WTC11 (cell line): ENCODE measurements around the gene DHX9.

ENCODE experiments used
- CTCF ChIP-seq: fragments of 200-600 bp; IDR thresholded peaks from 2 replicates; pipeline ENCODE4 v1.8.0; 2022; ENCODE audit warnings: antibody characterized with exemption
- IRF1 ChIP-seq: sonication (generic); formaldehyde crosslinking; IDR thresholded peaks from 2 replicates; pipeline ENCODE4 v1.8.0; 2023; ENCODE audit warnings: missing genetic modification reagents
- MLX ChIP-seq: sonication (generic); formaldehyde crosslinking; IDR thresholded peaks from 2 replicates; pipeline ENCODE4 v1.8.1; 2023; ENCODE audit warnings: mild to moderate bottlenecking, missing genetic modification reagents, moderate library complexity
- TCF7 ChIP-seq: sonication (generic); formaldehyde crosslinking; IDR thresholded peaks from 2 replicates; pipeline ENCODE4 v1.8.0; 2022; ENCODE audit warnings: mild to moderate bottlenecking, low read depth, missing genetic modification reagents, moderate library complexity
- USF1 ChIP-seq: sonication (generic); formaldehyde crosslinking; IDR thresholded peaks from 2 replicates; pipeline ENCODE4 v1.8.0; 2022; ENCODE audit warnings: mild to moderate bottlenecking, missing genetic modification reagents
- USF2 ChIP-seq: sonication (generic); formaldehyde crosslinking; IDR thresholded peaks from 2 replicates; pipeline ENCODE4 v1.8.1; 2023; ENCODE audit warnings: mild to moderate bottlenecking, missing genetic modification reagents, moderate library complexity
- ZNF138 ChIP-seq: sonication (generic); formaldehyde crosslinking; conservative IDR thresholded peaks from 2 replicates; pipeline ENCODE4 v1.8.1; 2022; ENCODE audit warnings: mild to moderate bottlenecking, moderate library complexity, missing genetic modification reagents
- TF ChIP-seq, protein P1 (sequence below): sonication (generic); formaldehyde crosslinking; IDR thresholded peaks from 2 replicates; pipeline ENCODE4 v1.8.0; 2022; ENCODE audit warnings: mild to moderate bottlenecking, missing genetic modification reagents
- TF ChIP-seq, protein P2 (sequence below): sonication (generic); formaldehyde crosslinking; IDR thresholded peaks from 2 replicates; pipeline ENCODE4 v1.8.1; 2023; ENCODE audit warnings: mild to moderate bottlenecking, missing genetic modification reagents

DNA sequence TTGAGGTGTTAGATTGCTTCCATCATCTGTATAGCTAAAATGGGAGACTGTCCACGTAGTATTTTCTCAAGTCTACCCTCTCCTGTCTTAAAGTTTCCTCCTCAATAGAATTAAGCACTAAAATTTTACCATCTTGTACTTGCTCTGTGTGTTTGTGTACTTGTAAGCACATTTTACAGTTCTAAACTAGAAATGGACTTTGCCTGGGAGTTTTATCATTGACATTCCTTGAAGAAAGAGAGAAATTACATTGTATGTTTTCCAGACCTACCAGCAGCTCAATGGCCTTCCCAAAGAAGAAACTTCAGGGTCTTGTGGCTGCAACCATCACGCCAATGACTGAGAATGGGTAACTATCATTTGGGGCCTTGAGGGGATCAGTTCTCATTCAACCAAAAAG is 45.1 kb upstream of the DHX9 start:
- TF ChIP-seq CTCF (no peak), USF2 (CRISPR knock-in tag) (no peak), USF1 (no peak), MLX (CRISPR knock-in tag) (no peak), ZNF138 (CRISPR knock-in tag) (no peak), IRF1 (CRISPR knock-in tag) (no peak), TCF7 (CRISPR knock-in tag) (no peak)
- TF ChIP-seq, protein P1, sequence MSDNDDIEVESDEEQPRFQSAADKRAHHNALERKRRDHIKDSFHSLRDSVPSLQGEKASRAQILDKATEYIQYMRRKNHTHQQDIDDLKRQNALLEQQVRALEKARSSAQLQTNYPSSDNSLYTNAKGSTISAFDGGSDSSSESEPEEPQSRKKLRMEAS (CRISPR knock-in tag): no peak
- TF ChIP-seq, protein P2, sequence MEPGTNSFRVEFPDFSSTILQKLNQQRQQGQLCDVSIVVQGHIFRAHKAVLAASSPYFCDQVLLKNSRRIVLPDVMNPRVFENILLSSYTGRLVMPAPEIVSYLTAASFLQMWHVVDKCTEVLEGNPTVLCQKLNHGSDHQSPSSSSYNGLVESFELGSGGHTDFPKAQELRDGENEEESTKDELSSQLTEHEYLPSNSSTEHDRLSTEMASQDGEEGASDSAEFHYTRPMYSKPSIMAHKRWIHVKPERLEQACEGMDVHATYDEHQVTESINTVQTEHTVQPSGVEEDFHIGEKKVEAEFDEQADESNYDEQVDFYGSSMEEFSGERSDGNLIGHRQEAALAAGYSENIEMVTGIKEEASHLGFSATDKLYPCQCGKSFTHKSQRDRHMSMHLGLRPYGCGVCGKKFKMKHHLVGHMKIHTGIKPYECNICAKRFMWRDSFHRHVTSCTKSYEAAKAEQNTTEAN (CRISPR knock-in tag): no peak
